ENCODE data around the gene PRDM13.
"Not testable (repeated sequence)": the region's sequence is repeated elsewhere in the genome, so short reads cannot be mapped to it uniquely, and the experiment has no call there.

The PRDM13 gene

GRCh38 chr6:99638358-99638757 is 31.7 kb downstream of the PRDM13 start:
- DNase-seq = not testable (repeated sequence)

- no peak for DNase-seq
Observed at GRCh38 chr6:99641270-99641669, 34.6 kb downstream of the PRDM13 start.

- DNase-seq = no peak
Observed at GRCh38 chr6:99645986-99646385, 39.4 kb downstream of the PRDM13 start.

GRCh38 chr6:99650091-99650571 is 43.5 kb downstream of the PRDM13 start:
- not testable (repeated sequence) for DNase-seq

- DNase-seq = no peak
Observed at GRCh38 chr6:99660206-99660605, 53.6 kb downstream of the PRDM13 start.

- DNase-seq = no peak
Observed at GRCh38 chr6:99661870-99662269, 55.2 kb downstream of the PRDM13 start.

GRCh38 chr6:99662616-99663015 is 56.0 kb downstream of the PRDM13 start:
- no peak for DNase-seq
